Parathyroid adenoma (tissue), 2 donors: Measurements from ENCODE around the gene CD34.

Experiments used
- H2AFZ ChIP-seq: fragments of 300-600 bp; sonication (generic); one replicate; pipeline ENCODE4 v1.7.0; 2017; ENCODE audit warnings: antibody characterized with exemption, mild to moderate bottlenecking
- H3K27ac ChIP-seq: fragments of 300-600 bp; sonication (generic); one replicate; pipeline ENCODE4 v1.7.0; 2017
- H3K27me3 ChIP-seq: fragments of 300-600 bp; sonication (generic); one replicate; pipeline ENCODE4 v1.7.0; 2017; ENCODE audit warnings: low read length; ENCODE audit not compliant: control insufficient read depth, insufficient read depth
- H3K36me3 ChIP-seq: fragments of 300-600 bp; sonication (generic); one replicate; pipeline ENCODE4 v1.7.0; 2017; ENCODE audit warnings: low read length; ENCODE audit not compliant: control insufficient read depth, insufficient read depth
- H3K4me1 ChIP-seq: fragments of 300-600 bp; sonication (generic); one replicate; pipeline ENCODE4 v1.7.0; 2017; ENCODE audit warnings: control low read depth
- H3K4me2 ChIP-seq: fragments of 300-600 bp; sonication (generic); one replicate; pipeline ENCODE4 v1.7.0; 2017; ENCODE audit warnings: low read length
- H3K4me3 ChIP-seq: fragments of 300-600 bp; sonication (generic); one replicate; pipeline ENCODE4 v1.7.0; 2017; ENCODE audit warnings: low read depth, low read length
- H3K79me2 ChIP-seq: fragments of 300-600 bp; sonication (generic); one replicate; pipeline ENCODE4 v1.7.0; 2017; ENCODE audit warnings: control low read depth
- H3K9ac ChIP-seq: fragments of 300-600 bp; sonication (generic); one replicate; pipeline ENCODE4 v1.7.0; 2017; ENCODE audit warnings: mild to moderate bottlenecking
- H3K9me3 ChIP-seq: fragments of 300-600 bp; sonication (generic); one replicate; pipeline ENCODE4 v1.7.0; 2017; ENCODE audit warnings: low read length; ENCODE audit not compliant: control insufficient read depth
- TF ChIP-seq, protein P1 (sequence below): fragments of 300-600 bp; sonication (generic); IDR thresholded peaks from one replicate; pipeline ENCODE4 v1.7.0; 2017; ENCODE audit warnings: antibody characterized with exemption, mild to moderate bottlenecking
- donor health status: primary hyperparathyroidism.

Gene CD34

DNA sequence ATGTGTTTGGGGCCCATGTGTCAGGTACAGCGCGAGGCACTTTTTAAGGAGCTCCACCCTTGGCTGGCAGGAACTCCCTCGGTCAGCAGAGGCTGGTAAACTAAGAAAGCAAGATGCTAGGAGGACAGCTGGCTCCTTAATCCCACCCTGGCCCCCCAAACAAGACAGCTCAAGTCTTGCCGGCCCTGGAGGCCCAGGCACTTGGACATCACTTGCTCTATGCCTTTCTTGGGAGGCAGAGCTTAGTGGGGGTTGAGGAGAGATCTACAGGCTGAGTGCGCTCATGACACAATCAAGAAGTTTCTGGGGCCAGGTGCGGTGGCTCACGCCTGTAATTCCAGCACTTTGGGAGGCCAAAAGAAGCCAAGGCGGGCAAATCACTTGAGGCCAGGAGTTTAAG is 78.1 kb downstream of the CD34 start:
- H3K4me2 ChIP-seq: no peak overlapping the region
- H3K27me3 ChIP-seq: no peaks in the 10 kb centered on the region
- no peaks in the 10 kb centered on the region for H3K9me3 ChIP-seq
- H2AFZ ChIP-seq: no peak overlapping the region
- no peak overlapping the region for H3K27ac ChIP-seq
- H3K9ac ChIP-seq: no peak overlapping the region
- H3K36me3 ChIP-seq: no peaks in the 10 kb centered on the region
- TF ChIP-seq, protein P1, sequence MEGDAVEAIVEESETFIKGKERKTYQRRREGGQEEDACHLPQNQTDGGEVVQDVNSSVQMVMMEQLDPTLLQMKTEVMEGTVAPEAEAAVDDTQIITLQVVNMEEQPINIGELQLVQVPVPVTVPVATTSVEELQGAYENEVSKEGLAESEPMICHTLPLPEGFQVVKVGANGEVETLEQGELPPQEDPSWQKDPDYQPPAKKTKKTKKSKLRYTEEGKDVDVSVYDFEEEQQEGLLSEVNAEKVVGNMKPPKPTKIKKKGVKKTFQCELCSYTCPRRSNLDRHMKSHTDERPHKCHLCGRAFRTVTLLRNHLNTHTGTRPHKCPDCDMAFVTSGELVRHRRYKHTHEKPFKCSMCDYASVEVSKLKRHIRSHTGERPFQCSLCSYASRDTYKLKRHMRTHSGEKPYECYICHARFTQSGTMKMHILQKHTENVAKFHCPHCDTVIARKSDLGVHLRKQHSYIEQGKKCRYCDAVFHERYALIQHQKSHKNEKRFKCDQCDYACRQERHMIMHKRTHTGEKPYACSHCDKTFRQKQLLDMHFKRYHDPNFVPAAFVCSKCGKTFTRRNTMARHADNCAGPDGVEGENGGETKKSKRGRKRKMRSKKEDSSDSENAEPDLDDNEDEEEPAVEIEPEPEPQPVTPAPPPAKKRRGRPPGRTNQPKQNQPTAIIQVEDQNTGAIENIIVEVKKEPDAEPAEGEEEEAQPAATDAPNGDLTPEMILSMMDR: no peak
- peaks cover 54% of the 10 kb centered on the region for H3K79me2 ChIP-seq
- no peak overlapping the region for H3K4me3 ChIP-seq
- peaks cover 1% of the 10 kb centered on the region for H3K4me1 ChIP-seq

DNA sequence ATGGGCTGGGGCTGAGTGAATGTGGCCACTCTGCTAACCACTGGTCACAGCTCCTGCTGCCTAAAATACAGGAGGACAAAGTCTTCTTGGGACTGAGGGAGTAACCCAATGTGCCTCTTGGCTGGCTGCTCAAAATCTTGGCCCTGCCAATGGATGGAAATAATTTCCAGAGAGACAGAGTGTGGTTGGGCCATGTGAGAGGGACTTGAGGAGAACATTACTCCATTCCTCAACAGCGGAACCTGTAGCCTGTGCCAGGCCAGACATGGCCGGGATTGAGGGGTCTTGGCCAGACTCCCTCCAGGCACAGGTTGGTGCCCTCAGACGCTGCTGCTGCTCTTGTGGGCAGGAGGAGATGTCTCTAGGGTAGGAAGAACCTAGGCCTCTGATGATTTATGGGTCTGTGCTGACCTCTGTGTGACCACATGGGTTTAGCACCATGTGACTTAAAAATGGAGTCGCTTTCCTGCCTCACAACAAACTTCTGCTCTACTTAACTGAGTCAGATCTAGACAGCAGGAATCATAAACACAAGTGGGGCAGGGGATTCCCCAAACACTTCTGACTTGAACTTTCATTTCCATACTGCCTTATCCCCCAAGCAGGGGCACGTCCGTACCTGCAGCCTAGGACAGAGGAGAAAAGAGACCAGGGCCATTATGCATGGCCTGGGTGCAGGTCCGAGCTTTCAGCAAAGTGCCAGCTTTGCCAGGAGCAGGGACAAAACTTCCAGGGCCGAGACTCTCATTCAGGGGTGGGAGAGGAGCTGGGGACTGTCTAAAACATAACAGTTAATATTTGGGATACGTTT is 79.2 kb downstream of the CD34 start:
- no peak overlapping the region for H3K4me2 ChIP-seq
- peaks cover 3% of the 10 kb centered on the region for H3K4me1 ChIP-seq
- no peak overlapping the region for H3K27ac ChIP-seq
- no peak overlapping the region for H3K4me3 ChIP-seq
- H3K36me3 ChIP-seq: no peaks in the 10 kb centered on the region
- H3K9ac ChIP-seq: no peak overlapping the region
- no peaks in the 10 kb centered on the region for H3K9me3 ChIP-seq
- no peak overlapping the region for H2AFZ ChIP-seq
- no peaks in the 10 kb centered on the region for H3K27me3 ChIP-seq
- peaks cover 47% of the 10 kb centered on the region for H3K79me2 ChIP-seq
- TF ChIP-seq, protein P1: no peak
